HG03064 (cell line): ENCODE measurements around the gene RCAN1.
"Not testable (repeated sequence)": the region's sequence is repeated elsewhere in the genome, so short reads cannot be mapped to it uniquely, and the experiment has no call there.

Source experiments
- ATAC-seq: cut with Tn5 transposase; IDR thresholded peaks from one replicate; pipeline ENCODE4 v1.9.1; 2021; ENCODE audit warnings: low read depth; ENCODE audit not compliant: unreplicated experiment

Gene RCAN1

DNA sequence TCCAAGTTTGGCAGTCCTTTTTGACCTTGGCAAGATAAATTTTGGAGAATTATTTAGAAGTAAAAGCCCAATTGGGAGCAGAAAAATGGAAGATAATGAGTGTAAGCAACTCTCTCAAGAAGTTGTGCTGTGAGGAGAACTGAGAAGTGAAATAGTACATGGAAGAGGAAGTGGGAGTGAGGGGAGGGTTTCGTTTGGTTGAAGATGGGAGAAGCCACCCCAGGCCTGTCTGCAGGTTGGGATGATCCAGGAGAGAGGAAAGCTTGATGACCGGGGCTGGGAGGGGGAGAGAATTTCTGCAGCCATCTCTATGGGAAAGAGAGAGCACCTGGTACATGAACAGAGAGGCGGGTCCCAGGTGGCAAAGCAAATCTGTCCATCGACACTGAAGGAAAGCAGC is 8.6 kb upstream of the RCAN1 start:
- no peak for ATAC-seq

DNA sequence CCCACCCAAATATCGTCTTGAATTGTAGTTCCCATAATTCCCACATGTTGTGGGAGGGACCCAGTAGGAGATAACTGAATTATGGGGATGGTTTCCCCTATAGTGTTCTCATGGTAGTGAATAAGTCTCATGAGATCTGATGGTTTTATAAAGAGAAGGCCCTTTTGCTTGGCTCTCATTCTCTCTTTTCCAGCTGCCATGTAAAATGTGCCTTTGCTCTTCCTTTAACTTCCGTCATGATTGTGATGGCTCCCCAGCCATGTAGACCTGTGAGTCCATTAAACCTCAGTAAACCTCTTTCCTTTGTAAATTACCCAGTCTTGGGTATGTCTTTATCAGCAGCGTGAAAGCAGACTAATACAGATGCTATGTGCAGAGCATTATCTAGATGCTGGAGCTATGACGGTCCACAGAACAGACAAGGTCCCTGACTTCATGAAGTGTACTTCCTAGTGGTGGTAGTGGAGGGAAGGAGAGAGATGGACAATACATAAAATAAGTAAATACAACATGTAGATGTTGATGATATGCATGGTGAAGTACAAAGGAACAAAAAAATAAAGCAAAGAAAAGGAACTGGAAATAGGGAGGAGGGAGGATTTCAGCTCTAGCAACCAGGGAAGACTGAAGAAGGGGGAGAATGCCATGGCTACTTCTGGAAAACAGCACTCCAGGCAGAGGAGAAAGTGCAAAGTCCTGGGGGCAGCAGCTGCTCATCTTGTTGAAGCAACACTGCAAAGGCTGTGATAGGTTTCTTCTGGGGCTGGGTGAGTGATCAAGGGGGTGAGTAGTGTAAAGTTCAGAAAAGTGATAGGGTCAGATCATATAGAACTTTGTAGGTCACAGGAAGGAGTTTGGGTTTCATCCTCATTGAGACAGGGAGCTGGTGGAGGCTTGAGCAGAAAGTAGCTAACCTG is 6.8 kb upstream of the RCAN1 start:
- ATAC-seq: no peak

GRCh38 chr21:34619841-34620665 is 5.1 kb upstream of the RCAN1 start:
- ATAC-seq: no peak

- ATAC-seq: no peak
Measured at GRCh38 chr21:34618941-34619340, 4.0 kb upstream of the RCAN1 start.

GRCh38 chr21:34617753-34618339 is 2.9 kb upstream of the RCAN1 start:
- ATAC-seq: no peak

DNA sequence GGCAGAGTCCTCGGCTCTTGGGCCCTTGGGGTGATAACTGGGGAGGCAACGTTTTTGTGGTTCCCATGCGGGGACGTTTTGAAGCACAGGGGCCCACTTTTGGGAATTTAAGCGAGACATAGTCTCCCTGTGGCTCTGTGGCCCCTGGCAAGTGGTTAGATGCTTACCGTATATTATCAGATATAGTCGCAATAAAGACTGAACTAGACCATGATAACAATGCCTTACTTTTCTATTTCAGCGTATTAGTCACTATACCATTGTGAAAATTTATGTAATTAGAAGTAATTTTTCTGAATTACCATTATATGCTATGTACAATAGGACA is 538 bp upstream of the RCAN1 start:
- no peak for ATAC-seq

- no peak for ATAC-seq
Measured at GRCh38 chr21:34613679-34614627, 960 bp downstream of the RCAN1 start.

- no peak for ATAC-seq
Measured at GRCh38 chr21:34612557-34612956, 2.4 kb downstream of the RCAN1 start.

DNA sequence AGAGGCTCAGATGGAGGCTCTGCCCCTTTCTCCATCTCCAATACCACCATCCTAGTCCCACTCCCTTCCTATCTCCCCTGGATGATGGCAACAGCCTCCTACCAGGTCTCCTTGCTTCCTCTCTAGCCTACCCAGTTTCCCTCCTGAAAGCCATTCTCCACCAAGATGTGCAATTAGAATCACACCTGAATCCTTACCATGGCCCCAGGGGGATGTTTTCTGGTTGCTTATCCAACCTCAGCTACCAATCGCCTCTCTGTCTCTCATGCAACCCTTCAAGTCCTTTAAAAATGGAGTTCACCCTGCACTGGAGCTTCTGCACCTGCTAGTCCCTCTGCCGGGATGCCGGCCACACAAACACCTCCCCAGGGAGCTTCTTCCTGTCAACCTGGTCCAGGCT is 2.9 kb downstream of the RCAN1 start:
- ATAC-seq: no peak

DNA sequence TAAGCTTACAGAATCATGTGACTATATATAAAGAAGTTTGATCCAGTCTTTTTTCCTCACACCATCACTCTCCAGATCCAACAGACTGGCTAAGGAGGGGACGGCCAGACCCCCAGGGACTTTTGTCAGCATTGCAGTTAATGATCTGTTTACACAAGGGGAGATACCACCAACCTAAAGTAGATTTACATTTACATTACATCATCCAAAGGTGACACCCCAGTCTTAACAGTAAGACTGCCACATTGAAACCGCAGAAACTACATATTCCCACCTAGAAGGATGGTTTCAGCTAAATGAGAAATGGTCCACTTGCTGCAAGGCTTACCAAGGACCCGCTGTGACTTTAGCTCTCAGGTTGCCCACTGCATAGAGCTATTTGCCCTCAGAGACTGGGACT is 3.4 kb downstream of the RCAN1 start:
- ATAC-seq: no peak

GRCh38 chr21:34609933-34610549 is 4.9 kb downstream of the RCAN1 start:
- no peak for ATAC-seq

- no peak for ATAC-seq
Measured at GRCh38 chr21:34609244-34609932, 5.5 kb downstream of the RCAN1 start.

GRCh38 chr21:34607376-34607775 is 7.5 kb downstream of the RCAN1 start:
- ATAC-seq: not testable (repeated sequence)

DNA sequence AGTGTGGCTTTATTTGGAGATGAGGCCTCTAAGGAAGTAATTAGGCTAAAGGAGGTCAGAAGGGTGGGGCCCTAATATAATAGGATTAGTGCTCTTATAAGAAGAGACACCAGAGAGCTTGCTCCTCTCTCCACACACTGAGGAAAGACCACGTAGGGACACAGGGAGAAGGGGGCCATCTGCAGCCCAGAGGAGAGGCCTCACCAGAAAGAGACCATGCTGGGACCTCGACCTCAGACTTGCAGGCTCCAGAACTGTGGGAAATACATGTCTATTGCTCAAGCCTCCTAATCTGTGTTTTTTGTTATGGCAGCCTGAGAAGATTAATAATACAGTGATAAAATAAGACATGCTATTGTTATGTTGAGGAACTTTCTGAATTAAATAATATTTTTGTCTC is 8.3 kb downstream of the RCAN1 start:
- ATAC-seq: no peak

GRCh38 chr21:34606051-34606450 is 8.9 kb downstream of the RCAN1 start:
- ATAC-seq: no peak

DNA sequence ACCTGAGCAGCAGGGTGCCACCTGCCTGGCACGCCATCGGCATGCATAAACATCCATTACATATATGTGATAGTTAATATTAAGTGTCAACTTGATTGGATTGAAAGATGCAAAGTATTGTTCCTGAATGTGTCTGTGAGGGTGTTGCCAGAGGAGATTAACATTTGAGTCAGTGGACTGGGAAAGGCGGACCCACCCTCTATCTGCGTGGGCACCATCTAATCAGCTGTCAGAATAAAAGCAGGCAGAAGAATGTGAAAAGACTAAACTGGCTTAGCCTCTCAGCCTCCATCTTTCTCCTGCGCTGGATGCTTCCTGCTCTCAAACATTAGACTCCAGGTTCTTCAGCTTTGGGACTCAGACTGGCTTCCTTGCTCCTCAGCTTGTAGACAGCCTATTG is 10.0 kb downstream of the RCAN1 start:
- not testable (repeated sequence) for ATAC-seq

DNA sequence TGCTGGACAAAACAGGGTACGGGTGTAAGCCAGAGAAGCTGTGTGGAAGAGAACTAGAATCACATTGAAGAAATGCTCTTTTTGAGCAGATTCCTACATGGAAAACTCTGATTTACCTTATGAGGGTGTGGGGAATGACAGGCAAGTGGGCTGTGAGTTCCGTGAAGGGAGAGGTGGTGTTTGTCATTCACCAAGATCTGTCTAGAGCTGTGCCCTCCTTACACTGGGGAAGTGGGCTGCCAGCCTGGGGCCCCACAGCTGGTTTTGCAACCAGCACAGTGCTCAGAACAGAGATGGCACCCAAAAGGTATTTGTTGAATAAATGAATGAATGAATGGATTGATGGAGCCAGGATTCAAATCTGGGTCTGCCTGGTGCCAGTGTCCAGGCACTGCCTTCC is 10.4 kb downstream of the RCAN1 start:
- ATAC-seq: no peak

GRCh38 chr21:34603710-34604057 is 11.2 kb downstream of the RCAN1 start:
- no peak for ATAC-seq

GRCh38 chr21:34603002-34603709 is 11.8 kb downstream of the RCAN1 start:
- ATAC-seq: no peak
